ENCODE results near the gene YES1.
"Not testable (repeated sequence)": the region's sequence is repeated elsewhere in the genome, so short reads cannot be mapped to it uniquely, and the experiment has no call there.

YES1 gene

DNA sequence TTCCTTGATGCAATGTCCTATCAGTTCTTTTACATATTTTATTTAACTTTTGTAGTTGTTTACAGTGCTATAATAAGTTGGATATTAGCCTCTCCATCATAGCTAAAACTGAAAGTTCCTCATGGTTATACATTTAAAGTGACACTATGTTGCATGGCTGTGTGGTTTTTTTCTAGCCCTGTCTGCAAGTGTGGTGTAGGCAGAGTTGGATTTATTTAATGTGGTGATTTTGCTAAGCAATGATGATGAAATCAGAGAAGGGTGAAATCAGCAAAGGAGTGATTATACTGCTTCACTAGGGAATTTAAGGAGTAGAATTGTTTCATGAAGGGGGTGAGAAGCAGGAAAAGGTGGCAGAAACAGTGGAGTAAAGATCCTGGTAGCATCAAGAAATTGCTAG is 81.3 kb downstream of the YES1 start:
- DNase-seq (ENCODE audit: low read depth in 3 of 3, low spot score in 1 of 3), result no peak

DNA sequence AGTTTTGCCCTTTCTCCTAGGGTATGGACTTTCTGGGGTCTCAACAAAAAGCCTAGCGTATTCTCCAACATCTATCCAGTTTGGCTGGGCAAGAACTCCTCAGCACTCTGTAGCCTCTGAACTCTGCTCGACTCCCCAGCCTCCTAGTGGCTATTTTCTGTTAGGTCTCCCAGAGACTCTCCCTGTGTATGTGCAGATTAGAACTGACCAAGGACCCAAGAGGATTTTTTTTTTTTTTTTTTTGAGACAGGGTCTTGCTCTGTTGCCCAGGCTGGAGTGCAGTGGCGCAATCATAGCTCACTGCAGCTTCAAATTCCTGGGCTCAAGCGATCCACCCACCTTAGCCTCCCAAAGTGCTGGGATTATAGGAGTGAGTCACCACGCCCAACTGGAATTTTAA is 81.9 kb downstream of the YES1 start:
- DNase-seq (ENCODE audit: low read depth in 3 of 3, low spot score in 1 of 3), result not testable (repeated sequence)

DNA sequence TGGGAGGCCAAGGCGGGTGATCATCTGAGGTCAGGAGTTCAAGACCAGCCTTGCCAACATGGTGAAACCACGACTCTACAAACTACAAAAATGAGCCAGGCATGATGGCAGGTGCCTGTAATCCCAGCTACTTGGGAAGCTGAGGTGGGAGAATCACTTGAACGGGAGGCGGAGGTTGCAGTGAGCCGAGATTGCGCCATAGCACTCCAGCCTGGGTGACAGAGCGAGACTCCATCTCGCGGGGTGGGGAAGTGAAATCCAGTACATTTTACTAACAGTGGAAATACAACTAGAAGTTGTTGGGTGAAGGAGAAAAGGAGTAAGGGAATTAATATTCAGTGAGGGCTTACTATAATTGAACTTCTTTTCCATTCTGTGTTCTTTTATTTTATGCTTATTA is 86.4 kb downstream of the YES1 start:
- DNase-seq (ENCODE audit: low read depth in 3 of 3, low spot score in 1 of 3), result no peak

DNA sequence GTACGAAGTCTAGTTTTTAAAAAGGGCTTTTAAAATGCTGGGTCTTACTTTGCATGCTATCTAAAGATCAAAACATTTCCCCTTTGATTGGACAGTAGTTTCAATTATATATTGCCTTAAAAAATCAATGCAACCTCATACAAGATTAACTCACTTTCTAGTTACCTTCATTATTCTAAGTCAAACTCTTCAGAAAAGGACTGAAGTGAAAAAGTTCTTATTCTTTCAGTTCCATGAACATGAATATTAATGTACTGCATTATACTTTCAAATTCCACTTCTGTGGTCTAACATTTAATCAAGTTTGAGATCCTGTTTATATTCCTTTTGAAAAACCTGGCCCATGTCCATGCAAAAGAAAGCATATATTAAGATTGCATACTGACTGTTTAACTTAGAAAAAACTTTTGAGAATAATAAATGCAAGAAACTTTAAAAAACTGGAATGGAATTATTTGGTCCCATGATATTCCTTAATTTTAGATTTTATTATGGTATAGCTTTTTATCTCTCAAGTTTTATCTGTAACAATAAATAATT is 88.4 kb downstream of the YES1 start:
- no peak for DNase-seq (ENCODE audit: low read depth in 3 of 3, low spot score in 1 of 3)

DNA sequence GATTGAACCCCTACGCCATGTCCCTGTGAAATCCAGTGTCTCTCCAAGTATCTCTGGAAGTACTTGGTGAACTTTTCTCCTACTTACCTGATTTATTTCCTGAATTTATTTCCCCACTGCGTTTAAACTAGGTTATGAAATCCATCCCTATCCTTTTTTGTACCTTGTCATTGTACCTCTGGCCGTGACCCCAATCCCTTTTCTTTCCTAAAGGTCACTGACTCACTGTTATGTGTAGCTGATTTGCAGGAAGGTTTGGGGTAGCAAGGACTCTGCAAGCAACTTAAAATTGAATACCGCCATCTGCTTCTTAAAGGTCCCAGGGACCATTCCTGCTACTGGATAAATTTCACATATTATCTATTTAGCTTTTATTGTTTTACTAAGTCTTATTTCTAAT is 95.0 kb downstream of the YES1 start:
- no peak for DNase-seq (ENCODE audit: low read depth in 3 of 3, low spot score in 1 of 3)

DNA sequence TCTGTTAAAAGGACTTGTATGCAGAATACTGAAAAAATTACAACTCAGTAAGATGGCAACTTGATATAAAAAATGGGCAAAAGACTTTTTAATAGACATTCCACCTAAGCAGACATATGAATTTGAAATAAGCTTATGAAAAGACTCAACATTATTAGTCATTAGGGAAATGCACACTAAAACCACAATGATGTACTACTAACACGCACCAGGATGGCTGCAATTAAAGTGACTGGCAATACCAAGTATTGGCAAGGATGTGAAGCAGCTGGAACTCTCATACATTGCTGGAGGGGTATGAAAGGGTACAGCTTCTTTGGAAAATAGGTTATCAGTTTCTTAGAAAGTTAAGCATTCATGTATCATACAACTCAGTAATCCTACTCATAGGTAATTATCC is 96.4 kb downstream of the YES1 start:
- DNase-seq (ENCODE audit: low read depth in 3 of 3, low spot score in 1 of 3), result no peak

DNA sequence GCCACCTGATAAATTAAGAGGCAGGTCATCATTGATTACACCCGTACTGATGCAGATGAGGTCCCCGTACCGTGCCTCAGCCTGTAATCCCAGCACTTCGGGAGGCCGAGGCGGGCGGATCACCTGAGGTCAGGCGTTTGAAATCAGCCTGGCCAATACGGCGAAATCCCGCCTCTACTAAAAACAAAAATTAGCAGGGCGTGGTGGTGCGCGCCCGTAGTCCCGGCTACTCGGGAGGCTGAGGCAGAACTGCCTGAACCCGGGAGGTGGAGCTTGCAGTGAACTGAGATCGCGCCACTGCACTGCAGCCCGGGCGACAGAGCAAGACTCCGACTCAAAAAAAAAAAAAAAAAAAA is 98.9 kb downstream of the YES1 start:
- no peak for DNase-seq (ENCODE audit: low read depth in 3 of 3, low spot score in 1 of 3)

DNA sequence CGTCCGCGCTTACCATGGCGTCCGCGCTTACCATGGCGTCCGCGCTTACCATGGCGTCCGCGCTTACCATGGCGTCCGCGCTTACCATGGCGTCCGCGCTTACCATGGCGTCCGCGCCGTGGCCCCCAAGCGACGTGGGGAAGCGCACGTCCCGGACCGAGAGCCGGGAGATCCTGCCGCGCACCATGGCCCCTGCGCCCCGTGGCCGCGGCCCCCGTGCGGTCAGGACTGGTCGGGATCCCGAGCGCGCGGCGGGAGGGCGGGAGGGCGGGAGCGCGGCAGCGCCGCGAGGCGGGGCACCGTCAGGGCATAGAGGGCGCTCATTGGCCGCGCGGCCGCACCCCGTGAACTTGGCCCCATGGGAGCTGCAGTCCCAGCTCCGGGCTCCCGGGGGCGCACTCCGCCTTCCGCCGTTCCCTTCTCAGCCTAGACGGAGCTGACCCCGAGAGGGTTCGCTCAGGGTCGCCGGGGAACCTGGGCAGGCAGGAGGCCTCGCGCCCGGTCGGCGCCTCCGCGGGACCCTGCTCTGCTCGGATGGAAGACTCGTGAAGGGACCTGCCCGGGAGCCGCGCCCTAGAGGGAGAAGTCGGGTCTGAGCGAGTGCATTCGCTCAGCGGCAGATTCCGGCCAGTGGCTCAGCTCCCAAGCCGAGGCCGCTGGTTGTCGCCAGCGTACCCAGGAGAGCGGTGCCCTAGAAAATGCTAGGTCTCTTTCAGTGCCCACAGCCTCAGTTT is 99.5 kb downstream of the YES1 start, which contains the start of gene ENOSF1:
Gene ENOSF1, minus strand, starts transcription at position 230 of the 734 bp plus-strand sequence. Its CDS starts 43 bp downstream, at position 187.
- DNase-seq (ENCODE audit: low read depth in 3 of 3, low spot score in 1 of 3), result peak; percentile 26 to 80 (median 60)

DNA sequence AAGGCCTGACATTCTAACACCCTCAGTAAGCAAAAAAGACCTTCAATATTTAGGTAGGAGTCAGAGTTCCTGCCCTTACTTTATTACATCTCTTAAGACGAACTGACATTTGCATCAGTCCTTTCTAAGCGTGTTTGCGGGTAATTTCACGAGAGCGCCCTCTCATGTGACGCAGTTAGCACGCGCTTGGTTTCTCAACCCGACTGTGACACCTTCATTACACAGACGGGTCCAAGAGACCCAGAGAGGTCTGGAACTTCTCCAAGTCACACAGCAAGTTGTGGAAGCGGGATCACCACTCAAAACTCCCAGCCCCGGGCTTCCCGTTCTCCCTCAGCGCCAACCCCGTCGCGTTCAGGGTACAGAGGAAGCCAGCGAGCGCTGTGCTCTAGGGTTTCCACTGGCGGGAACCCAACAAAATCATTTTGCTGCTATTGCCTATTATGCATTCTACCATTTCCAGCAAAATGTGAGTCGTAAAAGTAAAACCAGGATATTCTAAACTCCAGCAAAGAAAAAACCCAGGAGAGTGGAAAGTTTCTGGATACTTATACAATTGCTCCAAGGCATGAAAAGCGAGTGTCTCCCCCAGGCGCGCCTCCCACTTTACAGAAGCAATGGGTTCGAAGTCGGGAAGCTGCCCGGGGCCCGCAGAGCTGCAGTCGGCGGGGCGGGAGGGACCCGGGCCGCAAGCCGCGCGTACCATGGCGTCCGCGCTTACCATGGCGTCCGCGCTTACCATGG is 100.2 kb downstream of the YES1 start:
- DNase-seq (ENCODE audit: low read depth in 3 of 3, low spot score in 1 of 3), result peak; percentile 12 to 42 (median 28)

DNA sequence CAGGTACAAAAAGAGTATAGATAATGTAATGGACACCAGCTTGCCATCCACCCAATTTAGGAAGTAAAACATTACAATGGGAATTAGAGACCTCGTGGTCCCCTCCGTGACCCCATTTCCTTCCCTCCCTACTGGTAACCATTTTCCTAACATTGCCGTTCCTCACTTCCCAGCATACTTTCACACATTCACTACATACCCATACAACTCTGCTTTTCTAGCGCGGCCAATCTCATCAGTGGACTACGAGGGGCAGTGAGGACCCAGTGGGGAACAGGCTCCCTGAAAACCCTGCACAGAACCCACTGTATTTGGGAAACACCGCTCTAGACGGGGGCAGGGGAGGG is 100.8 kb downstream of the YES1 start:
- DNase-seq (ENCODE audit: low read depth in 3 of 3, low spot score in 1 of 3), result peak in 2 of 3 donors; percentile 1 to 9

DNA sequence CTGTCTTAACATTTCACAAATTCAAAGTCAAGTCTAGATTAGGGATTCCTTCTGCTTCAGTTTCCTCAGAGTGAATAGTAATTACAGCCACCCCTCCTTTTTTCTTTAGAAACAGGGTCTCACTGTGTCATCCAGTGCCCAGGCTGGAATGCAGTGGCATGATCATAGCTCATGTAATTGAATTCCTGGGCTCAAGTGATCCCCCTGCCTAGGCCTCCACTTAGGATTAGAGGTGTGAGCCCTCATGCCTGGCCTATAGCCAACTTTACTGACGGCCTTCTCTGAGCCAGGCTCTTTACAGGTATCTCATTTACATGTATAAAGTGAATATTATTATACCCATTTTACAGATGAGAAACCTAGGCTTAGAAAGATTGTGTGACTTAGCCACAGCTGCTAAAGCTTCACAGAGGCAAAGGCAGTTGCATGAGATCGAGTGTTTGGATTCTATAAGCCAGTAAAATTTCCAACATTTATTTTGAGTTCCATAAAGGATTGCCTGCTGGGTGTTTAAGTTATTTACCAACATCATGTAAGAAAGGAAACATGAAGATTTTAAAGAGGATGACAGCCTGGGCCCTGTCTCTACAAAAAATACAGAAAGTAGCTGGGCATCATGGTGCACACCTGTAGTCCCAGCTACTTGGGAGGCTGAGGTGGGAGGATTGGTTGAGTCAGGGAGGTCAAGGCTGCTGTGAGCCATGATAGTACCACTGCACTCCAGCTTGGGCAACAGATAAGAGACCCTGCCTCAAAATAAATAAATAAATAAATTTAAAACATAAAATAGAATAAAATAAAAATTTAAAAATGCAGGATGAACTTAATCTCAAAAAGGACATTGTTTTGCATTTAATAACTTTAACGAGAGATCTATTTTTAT is 101.4 kb downstream of the YES1 start:
- DNase-seq (ENCODE audit: low read depth in 3 of 3, low spot score in 1 of 3), result no peak

DNA sequence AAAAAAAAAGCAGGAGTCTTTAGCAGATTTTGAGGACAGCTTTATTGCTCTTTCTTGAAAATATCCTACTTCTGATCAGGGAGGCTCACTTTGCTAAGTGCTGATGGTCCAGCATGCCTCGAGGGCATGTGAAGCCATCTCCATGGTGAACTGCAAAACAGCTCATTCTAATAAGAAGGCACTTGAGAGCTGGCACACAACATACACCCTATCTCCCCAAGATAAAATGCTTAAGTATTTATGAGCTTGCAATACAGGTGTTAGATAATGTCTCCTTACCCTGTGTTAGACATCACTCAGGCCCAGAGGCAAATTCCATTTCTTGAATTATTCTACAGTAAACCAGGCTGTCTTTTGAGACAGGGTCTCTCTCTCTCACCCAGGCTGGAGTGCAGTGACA is 102.3 kb downstream of the YES1 start:
- DNase-seq (ENCODE audit: low read depth in 3 of 3, low spot score in 1 of 3), result no peak

DNA sequence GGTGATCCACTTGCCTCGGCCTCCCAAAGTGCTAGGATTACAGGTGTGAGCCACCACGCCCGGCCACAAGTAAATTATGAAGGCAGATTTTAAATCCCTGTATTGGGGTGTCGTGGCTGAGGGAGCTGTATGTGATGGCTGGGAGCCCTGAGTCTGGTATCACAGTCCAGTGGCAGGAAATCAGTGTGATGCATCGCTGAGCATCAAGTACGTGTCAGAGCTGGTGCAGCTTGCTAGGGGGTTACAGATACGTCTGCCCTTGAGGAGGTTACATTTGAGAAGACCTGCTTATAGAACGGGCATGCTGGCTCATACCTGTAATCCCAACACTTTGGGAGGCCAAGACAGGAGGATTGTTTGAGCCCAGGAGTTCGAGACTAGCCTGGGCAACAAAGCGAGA is 103.9 kb downstream of the YES1 start:
- DNase-seq (ENCODE audit: low read depth in 3 of 3, low spot score in 1 of 3), result no peak

DNA sequence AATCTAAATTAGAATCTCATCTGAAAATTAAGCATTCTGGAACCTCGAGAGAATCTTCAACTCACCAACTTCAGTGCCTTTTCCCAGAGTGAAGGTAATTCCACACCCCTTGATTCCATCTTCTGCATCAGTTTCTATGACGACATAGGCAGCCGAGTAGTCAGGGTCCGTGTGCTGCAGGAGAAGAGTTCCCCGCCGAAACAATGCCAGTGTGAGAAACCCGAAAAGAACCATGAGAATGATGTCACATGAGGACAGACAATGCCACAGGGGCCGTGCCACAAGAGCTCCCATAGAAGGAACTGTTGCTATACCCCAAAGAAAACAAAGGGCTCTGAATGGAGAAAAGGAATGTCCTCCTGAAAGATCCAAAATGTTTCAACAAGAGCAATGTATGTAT is 105.6 kb downstream of the YES1 start:
- DNase-seq (ENCODE audit: low read depth in 3 of 3, low spot score in 1 of 3), result no peak

DNA sequence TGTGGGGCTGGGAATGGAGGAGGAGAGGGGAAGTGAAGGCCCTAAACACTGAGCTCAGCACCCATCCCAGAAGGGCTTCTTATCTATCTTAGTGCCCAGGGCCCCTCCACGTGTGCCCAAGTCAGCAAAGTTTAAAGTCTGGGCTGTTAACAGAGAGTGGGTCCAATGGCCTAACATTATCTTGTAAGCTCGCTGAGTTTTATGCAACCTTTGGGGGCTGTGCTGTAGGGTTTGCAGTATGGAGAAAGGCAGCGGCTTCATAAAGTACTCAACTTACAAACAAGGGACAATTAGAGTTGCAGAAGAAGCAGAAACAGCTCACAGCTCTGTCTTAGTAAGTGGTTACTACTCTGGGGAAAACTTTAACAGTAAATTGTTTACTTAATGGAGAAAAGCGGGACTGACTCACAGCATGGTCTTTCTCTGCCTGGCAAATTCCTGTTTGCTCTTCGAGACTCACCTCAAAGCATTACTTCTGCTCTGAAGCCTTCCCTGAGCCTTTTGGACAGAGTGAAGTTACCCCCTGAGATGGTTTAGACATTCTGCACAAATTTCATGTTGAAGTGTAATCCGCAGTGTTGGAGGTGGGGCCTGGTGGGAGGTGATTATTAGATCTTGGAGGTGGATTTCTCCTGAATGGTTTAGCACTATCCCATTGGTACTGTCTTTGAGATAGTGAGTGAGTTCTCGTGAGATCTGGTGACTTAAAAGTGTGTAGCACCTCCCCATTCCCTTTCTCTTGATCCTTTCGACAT is 108.7 kb downstream of the YES1 start:
- no peak for DNase-seq (ENCODE audit: low read depth in 3 of 3, low spot score in 1 of 3)

DNA sequence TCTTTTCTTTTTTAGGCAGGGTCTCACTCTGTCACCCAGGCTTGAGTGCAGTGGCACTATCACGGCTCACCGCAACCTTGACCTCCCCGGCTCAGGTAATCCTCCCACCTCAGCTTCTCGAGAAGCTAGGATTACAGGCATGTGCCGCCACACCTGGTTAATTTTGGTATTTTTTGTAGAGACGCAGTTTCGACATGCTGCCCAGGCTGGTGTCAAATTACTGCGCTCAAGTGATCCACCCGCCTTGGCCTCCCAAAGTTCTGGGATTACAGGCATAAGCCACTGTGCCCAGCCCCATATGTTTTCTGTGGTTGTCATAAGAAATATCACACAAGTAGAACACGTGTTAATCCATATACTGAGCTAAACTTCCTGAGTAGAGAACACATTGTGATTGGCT is 114.2 kb downstream of the YES1 start:
- DNase-seq (ENCODE audit: low read depth in 3 of 3, low spot score in 1 of 3), result no peak

DNA sequence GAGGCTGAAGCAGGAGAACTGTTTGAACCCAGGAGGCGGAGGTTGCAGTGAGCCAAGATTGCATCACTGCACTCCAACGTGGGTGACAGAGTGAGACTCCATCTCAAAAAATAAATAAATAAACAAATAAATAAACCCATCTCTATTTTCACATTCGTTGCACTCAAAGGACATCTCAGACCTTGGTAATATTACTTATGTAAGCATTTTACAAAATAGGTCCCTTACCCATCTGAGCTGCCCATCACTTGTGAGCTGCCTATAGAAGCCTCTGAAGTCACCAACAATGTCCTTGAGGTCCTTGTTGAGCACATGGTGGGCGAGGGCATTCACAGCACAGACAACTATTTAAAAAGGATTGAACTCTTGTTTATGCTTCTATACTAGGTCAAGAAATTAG is 115.0 kb downstream of the YES1 start:
- DNase-seq (ENCODE audit: low read depth in 3 of 3, low spot score in 1 of 3), result no peak

DNA sequence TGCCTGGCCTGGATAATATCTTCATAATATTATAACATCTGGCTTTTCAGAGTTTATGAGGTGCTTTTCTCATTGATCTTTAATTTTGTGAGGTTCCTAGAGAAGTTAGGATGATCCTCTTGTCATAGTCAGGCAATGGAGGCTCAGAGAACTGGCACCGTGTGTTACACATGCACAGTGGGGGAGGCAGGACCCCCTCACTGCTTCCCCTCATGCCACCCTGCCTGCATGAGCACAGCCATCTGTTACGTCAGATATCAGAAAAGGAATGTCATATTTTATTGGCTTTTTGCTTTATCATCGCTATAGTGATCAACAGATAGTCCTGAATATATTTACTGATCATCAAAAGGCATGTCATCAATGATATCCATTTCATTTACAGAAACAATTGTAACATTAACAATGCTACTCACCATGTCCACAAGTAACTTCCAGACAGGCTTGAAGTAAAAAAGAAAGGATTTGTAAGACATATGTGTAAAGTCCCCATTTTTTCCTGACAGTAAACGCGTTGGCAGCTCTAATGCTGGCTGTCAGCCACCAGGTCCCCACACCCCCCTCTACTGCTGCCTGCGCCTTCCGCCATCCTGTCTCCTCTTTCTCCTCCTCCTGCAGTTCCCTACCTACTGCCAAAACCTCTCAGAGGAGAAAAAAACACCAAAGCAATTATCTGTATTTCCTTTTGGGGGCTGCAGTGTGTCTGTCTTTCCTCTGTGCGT is 118.4 kb downstream of the YES1 start:
- DNase-seq (ENCODE audit: low read depth in 3 of 3, low spot score in 1 of 3), result no peak

DNA sequence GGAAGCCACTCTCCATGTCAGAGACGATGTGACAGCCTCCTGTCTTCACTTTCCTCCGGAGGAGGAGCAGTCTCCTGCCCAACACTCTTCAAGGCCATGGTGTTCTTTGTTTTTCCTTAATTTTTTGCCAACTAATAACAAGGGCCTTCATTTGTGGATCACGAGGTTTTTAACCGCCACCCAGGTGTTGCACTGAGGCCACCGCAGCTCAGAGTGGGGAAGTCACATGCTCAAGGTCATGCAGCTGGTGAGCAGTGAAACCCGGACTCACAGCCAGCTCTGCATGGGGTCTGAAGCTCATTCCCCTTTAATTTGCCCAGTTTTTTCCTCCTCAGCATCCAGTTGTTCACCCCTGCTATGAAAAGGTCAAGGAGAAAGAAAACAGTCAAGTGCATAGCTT is 119.2 kb downstream of the YES1 start:
- DNase-seq (ENCODE audit: low read depth in 3 of 3, low spot score in 1 of 3), result no peak

DNA sequence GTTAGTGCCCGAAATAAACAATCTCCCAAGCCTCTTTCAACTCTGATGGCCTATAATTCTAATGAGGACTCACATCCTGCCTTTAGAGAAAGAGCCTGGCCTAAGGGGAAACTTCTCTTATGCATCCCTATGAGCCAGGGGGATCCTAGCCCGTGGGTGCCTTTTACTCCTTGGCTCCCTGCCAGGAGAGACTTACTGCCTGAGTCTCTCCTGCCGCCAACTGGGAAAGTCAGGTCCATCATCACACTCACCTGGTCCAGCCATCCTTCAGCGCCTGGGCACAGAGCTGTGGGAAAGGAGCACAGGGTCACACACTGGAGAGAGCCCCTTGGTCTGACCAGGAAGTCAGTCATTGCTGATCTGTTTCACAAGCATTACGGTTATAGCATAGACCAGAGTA is 123.7 kb downstream of the YES1 start:
- DNase-seq (ENCODE audit: low read depth in 3 of 3, low spot score in 1 of 3), result no peak
